PC-3 (cell line): ENCODE measurements around the gene CNIH2.

Experiments used
- CTCF ChIP-seq: fragments of 300-600 bp; sonication (generic); conservative IDR thresholded peaks from 2 replicates; pipeline ENCODE4 v1.5.1; 2017; ENCODE audit warnings: antibody characterized with exemption, low read depth, mild to moderate bottlenecking, low read length
- EZH2 ChIP-seq: fragments of 300-600 bp; sonication (generic); IDR thresholded peaks from one replicate; pipeline ENCODE4 v1.6.1; 2017; ENCODE audit warnings: antibody characterized with exemption, mild to moderate bottlenecking, low read length; ENCODE audit not compliant: unreplicated experiment
- EZH2phosphoT487 ChIP-seq: fragments of 300-600 bp; sonication (generic); IDR thresholded peaks from 2 replicates; pipeline ENCODE4 v1.6.1; 2018; ENCODE audit warnings: mild to moderate bottlenecking, antibody characterized with exemption, low read length, borderline replicate concordance

- TF ChIP-seq CTCF (no peak), EZH2 (no peak), EZH2phosphoT487 (no peak)
Measured at GRCh38 chr11:66330931-66331330, 53.0 kb downstream of the CNIH2 start.
